Measurements from ENCODE around the gene BRCA2. TPM values are rescaled to one million over a fixed set of nuclear protein-coding genes. Genes with fewer than 3 reads are reported as not detected.

Gene BRCA2
- total RNA-seq, 5 donors from 2014 or later (not counting 1 experiment from before 2014, with no cell fraction given) = 2.2 to 4.7 (median 3.1) TPM

DNA sequence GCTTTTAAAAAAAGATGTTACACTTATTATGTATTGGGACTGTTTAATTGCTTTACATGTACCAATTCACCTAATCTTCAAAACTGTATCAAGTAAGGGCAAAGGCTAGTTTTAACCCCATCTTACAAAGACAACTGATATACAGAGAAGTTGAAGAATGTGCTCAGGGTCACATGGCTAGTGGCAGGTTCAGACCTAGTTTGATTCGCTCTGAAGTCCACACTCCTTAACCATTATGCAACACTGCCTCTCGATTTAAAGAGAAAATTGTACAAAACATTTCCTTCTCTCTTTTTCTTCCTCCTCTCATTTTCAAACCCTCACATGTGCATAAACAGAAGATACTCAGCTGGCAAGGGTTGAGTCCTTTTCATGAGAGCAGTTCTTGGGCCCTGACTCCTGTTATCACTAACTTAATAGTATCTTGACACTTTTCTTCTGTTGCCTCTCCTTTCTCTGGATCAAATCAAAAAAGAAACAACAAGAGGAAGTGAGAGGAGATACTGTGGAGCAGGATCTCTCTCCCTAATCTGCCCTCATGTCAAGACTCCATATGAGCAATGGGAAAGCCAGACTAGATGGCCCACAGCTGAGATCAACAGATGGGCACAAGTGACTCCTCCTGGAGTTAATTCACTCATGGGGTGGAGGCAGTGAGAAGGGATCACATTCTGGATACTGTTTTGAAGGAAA lies 131.6 kb downstream of the BRCA2 start:
- Mint-ChIP-seq H3K27ac (peak overlapping the region in 1 of 2 donors; percentile 19), H3K9me3 (no peaks in the 10 kb centered on the region), H3K4me1 (peaks cover 3 to 5% (median 4%) of the 10 kb centered on the region in 3 donors), H3K4me3 (no peak overlapping the region), H3K27me3 (no peaks in the 10 kb centered on the region), H3K36me3 (peaks cover 14% of the 10 kb centered on the region)
- Histone ChIP-seq H3K4me1 (ENCODE audit: control insufficient read depth in 1 of 2, extremely low read depth in 1 of 2, insufficient read depth in 2 of 2, low read length in 2 of 2) (no peaks in the 10 kb centered on the region), H3K9me3 (no peaks in the 10 kb centered on the region), H3K36me3 (ENCODE audit: control insufficient read depth in 2 of 2, extremely low read depth in 1 of 2, insufficient read depth in 1 of 2, low read length in 1 of 2) (peaks cover 0 to 3% of the 10 kb centered on the region in 2 donors), H3K4me3 (ENCODE audit: control insufficient read depth in 1 of 2, extremely low read depth in 1 of 2, low read length in 1 of 2) (no peak overlapping the region), H3K27ac (ENCODE audit: low read length) (no peak overlapping the region), H3K27me3 (replicated peaks in 1 of 2; ENCODE audit: control insufficient read depth in 2 of 2, extremely low read depth in 1 of 2, insufficient read depth in 2 of 2, low read length in 1 of 2) (no peaks in the 10 kb centered on the region)
- 82% methylated on average over 2 of the region's 2 CpGs for WGBS (ENCODE audit: insufficient coverage)
- CTCF ChIA-PET = no interaction called here
- POLR2A ChIA-PET = no interaction called here
- DNase-seq (no peak), ATAC-seq (replicated peaks in 1 of 4) (no peak)

DNA sequence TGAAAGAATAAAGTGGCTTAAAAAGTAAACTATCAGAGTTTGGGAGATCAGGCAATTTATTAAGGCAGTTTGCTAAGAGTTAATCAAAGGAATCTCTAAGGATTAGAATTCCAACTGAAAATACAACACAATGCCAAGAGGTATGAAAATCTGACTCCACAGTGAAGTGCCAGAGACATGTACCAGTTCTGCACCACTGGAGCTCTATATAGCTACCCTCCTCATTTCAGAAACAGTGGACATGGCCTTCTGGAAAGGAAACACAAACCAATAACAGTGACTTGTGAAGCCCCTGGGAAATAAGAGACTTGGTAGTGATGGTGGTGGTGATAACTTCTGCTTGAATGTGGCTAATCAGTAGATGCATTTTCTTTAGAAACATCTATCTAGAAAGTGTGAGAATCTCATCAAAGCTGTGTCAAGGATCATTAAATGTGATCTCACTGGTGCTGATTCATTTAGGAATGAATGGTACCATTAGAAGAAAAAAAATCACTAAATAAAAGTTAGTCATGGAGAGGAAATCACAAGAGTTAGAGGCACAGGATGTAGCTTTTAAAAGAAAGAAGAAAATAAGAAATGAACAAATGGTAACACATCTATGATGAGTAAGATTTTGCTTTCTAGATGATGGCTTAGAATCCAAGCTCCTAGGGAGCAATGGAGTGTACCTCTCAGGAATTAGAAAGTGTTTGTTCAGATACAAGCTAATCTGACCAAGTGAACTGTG lies 132.8 kb downstream of the BRCA2 start:
- Histone ChIP-seq H3K27ac (ENCODE audit: low read length) (no peak overlapping the region), H3K4me1 (ENCODE audit: control insufficient read depth in 1 of 2, extremely low read depth in 1 of 2, insufficient read depth in 2 of 2, low read length in 2 of 2) (no peaks in the 10 kb centered on the region), H3K27me3 (replicated peaks in 1 of 2; ENCODE audit: control insufficient read depth in 2 of 2, extremely low read depth in 1 of 2, insufficient read depth in 2 of 2, low read length in 1 of 2) (no peaks in the 10 kb centered on the region), H3K9me3 (no peaks in the 10 kb centered on the region), H3K36me3 (ENCODE audit: control insufficient read depth in 2 of 2, extremely low read depth in 1 of 2, insufficient read depth in 1 of 2, low read length in 1 of 2) (peaks cover 0 to 3% of the 10 kb centered on the region in 2 donors), H3K4me3 (ENCODE audit: control insufficient read depth in 1 of 2, extremely low read depth in 1 of 2, low read length in 1 of 2) (no peak overlapping the region)
- Mint-ChIP-seq H3K9me3 (no peaks in the 10 kb centered on the region), H3K36me3 (peaks cover 10% of the 10 kb centered on the region), H3K4me3 (no peak overlapping the region), H3K27me3 (no peaks in the 10 kb centered on the region), H3K27ac (no peak overlapping the region), H3K4me1 (peaks cover 1 to 2% (median 2%) of the 10 kb centered on the region in 3 donors)
- ChIA-PET CTCF (interaction anchor here (0.6 to 1.1 kb wide), 3 partner anchors 68 to 160 kb away, joined by 3 read pairs; no protein-coding TSS in a partner anchor), POLR2A (interaction anchor here in 1 of 2 donors (0.6 kb wide), 1 partner anchor 455 kb away, joined by 8 read pairs; no protein-coding TSS in a partner anchor)
- ATAC-seq (replicated peaks in 1 of 4) (no peak), DNase-seq (no peak)

DNA sequence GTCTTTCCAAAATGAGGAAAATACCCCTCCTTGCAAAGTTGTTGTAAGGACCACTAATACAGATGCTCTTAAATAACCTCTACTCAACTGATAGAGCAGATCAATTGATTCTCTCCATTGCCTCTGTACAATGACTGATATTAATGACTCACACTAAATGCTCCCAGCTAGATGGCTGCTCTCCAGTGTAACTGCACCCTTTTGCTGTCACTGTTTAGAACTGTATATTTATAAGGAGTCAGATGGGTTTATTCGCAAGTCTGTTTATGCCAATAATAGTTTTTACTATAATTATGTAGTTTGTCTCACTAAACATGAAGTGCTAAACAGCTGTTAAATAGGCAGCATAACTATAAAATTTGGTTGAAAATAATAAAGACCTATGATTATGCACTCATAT lies 133.7 kb downstream of the BRCA2 start:
- no peak for DNase-seq
- H3K4me1 ChIP-seq (ENCODE audit: control insufficient read depth in 1 of 2, extremely low read depth in 1 of 2, insufficient read depth in 2 of 2, low read length in 2 of 2) = no peaks in the 10 kb centered on the region
- no peak overlapping the region for H3K27ac Mint-ChIP-seq
- H3K4me1 Mint-ChIP-seq = peaks cover 0 to 1% (median 0%) of the 10 kb centered on the region in 3 donors
- WGBS (ENCODE audit: insufficient coverage) = no CpG with 5 or more reads among the region's 1 CpG
- no peaks in the 10 kb centered on the region for H3K9me3 Mint-ChIP-seq
- POLR2A ChIA-PET = no interaction called here
- H3K4me3 ChIP-seq (ENCODE audit: control insufficient read depth in 1 of 2, extremely low read depth in 1 of 2, low read length in 1 of 2) = no peak overlapping the region
- ATAC-seq (replicated peaks in 1 of 4) = no peak
- CTCF ChIA-PET = interaction anchor here (0.6 to 1.1 kb wide), 4 partner anchors 69 to 161 kb away, joined by 3 read pairs; no protein-coding TSS in a partner anchor
- no peak overlapping the region for H3K27ac ChIP-seq (ENCODE audit: low read length)
- H3K27me3 ChIP-seq (replicated peaks in 1 of 2; ENCODE audit: control insufficient read depth in 2 of 2, extremely low read depth in 1 of 2, insufficient read depth in 2 of 2, low read length in 1 of 2) = no peaks in the 10 kb centered on the region
- peaks cover 9% of the 10 kb centered on the region for H3K36me3 Mint-ChIP-seq
- H3K4me3 Mint-ChIP-seq = no peak overlapping the region
- H3K9me3 ChIP-seq = no peaks in the 10 kb centered on the region
- H3K27me3 Mint-ChIP-seq = no peaks in the 10 kb centered on the region
- no peaks in the 10 kb centered on the region for H3K36me3 ChIP-seq (ENCODE audit: control insufficient read depth in 2 of 2, extremely low read depth in 1 of 2, insufficient read depth in 1 of 2, low read length in 1 of 2)

Other genes starting within 250 kb of the BRCA2 start
- gene ZAR1L, start 145 bp upstream of the BRCA2 start, total RNA-seq = not detected
- 10 to 100 TPM; 37.7 to 59.6 (median 44.0) TPM for gene N4BP2L1, start 112.6 kb downstream of the BRCA2 start, total RNA-seq
- gene N4BP2L2, start 223.3 kb downstream of the BRCA2 start, total RNA-seq = 100 to 1,000 TPM; 200 to 241 (median 216) TPM

All from T-cell (primary cell).